ENCODE data around the gene TRIM49D1.
"Not testable (repeated sequence)": the region's sequence is repeated elsewhere in the genome, so short reads cannot be mapped to it uniquely, and the experiment has no call there.

The TRIM49D1 gene

DNA sequence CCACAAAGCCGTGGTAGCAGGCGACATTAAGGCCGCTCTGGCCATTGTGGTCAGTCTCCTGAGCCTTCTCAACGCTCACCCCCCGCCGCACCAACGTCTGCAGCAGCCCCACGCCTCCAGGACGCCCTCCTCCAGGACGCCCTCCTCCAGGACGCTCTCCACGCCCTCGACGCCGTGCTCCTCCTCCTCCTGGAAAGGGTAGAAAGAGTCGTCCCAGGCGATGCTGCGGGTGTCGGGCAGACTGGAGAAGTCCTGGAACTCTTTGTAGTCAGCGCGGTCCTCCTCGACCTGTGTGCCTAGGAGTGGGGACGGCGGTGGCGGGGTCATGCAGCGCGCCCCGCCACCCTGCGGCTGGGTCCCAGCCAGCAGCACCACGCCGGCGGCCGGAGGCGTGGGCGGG is 56.8 kb downstream of the TRIM49D1 start:
- not testable (repeated sequence) for H3K4me1 ChIP-seq (ENCODE audit: low read length); H3K9ac ChIP-seq (ENCODE audit: low read length); H2AFZ ChIP-seq (ENCODE audit: low read depth, low read length); H3K27me3 ChIP-seq (ENCODE audit: low read depth, low read length); H3K79me2 ChIP-seq (ENCODE audit: low read length); H4K20me1 ChIP-seq (ENCODE audit: insufficient read depth, low read length); H3K9me3 ChIP-seq (ENCODE audit: insufficient read depth, low read length); H3K27ac ChIP-seq (ENCODE audit: low read length); H3K4me3 ChIP-seq (ENCODE audit: low read length); H3K36me3 ChIP-seq (replicated peaks; ENCODE audit: low read depth, low read length); H3K4me2 ChIP-seq (ENCODE audit: low read length)

DNA sequence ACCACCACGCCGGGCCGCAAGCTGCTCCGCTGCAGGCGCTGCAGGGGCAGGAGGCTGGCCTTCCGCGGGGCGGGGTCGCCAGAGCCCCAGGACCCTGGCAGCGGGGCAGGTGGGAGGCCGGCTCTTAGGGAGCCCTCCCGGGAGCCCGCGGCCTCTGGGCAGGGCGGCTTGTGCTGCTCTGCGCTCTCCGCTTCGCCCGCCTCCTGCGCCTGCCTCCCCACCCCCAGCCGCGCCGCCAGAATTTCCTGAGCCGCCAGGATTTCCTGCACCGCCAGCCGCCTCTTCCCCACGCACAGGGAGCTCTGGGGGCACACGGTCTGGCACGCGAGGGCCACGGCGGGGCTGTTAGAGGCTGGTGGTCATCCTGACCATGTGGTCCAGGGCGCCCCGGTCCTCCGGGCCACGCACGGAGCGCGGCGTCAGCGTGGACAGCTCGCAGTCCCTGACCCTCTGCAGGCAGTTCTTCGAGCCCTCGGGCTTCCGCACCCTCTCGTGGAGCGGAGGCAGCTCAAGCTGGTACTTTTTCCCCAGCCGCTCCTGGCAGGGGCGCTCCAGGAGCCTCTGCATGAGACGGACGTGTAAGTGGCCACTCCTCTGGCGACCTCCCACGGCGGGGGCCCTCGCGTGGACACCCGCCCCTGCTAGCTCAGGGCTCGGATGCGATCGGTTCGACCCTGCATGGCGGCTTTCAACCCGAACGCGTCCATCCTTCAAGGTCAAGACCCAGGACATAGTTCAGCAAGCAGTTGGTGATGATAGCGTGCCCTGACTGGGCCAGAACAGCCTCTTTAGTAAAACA is 57.9 kb downstream of the TRIM49D1 start:
- not testable (repeated sequence) for H3K4me2 ChIP-seq (ENCODE audit: low read length)

More for the DNA sequence above, 57.9 kb downstream of the TRIM49D1 start:
- H2AFZ ChIP-seq (ENCODE audit: low read depth, low read length); H3K4me1 ChIP-seq (ENCODE audit: low read length); H3K79me2 ChIP-seq (ENCODE audit: low read length); H3K9ac ChIP-seq (ENCODE audit: low read length); H3K27me3 ChIP-seq (ENCODE audit: low read depth, low read length); H3K9me3 ChIP-seq (ENCODE audit: insufficient read depth, low read length); H4K20me1 ChIP-seq (ENCODE audit: insufficient read depth, low read length); H3K36me3 ChIP-seq (replicated peaks; ENCODE audit: low read depth, low read length); H3K4me3 ChIP-seq (ENCODE audit: low read length); H3K27ac ChIP-seq (ENCODE audit: low read length): not testable (repeated sequence)
